ENCODE data around the gene JOSD2.

The JOSD2 gene

GRCh38 chr19:50498219-50499056 lies 12.6 kb downstream of the JOSD2 start:
- no peak for TF ChIP-seq TAF1 (IDR thresholded peaks at IDR 0.05; ENCODE audit: borderline replicate concordance, insufficient read depth, low read length)

DNA sequence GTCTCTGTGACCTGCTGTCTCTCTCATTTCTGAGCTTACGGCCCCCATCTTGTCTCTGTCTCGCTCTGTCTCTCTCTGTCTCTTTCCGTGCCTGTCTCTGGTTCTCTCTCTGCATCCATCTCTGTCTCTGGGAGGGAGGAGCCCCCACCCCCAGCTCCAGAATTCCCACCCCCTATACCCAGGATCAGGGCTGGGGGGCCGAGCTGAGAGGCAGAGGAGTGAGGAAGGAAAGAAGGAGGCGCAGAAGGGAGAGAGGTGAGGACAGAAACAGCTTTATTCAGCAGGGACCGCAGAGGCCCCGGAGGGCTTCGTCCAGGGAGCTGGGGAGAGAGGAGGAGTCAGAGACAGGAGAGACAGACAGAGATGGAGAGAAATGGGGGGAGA lies 14.0 kb downstream of the JOSD2 start:
- TF ChIP-seq REST (IDR thresholded peaks at IDR 0.05; ENCODE audit: insufficient read depth in 1 of 2, low read depth in 2 of 2, low read length in 2 of 2) (no peak), POLR2AphosphoS5 (IDR thresholded peaks at IDR 0.05; ENCODE audit: low read depth, low read length) (no peak), FOXP2 (optimal IDR thresholded peaks at IDR 0.05; ENCODE audit: borderline replicate concordance, extremely low read depth, extremely low read length, insufficient read depth) (no peak)

DNA sequence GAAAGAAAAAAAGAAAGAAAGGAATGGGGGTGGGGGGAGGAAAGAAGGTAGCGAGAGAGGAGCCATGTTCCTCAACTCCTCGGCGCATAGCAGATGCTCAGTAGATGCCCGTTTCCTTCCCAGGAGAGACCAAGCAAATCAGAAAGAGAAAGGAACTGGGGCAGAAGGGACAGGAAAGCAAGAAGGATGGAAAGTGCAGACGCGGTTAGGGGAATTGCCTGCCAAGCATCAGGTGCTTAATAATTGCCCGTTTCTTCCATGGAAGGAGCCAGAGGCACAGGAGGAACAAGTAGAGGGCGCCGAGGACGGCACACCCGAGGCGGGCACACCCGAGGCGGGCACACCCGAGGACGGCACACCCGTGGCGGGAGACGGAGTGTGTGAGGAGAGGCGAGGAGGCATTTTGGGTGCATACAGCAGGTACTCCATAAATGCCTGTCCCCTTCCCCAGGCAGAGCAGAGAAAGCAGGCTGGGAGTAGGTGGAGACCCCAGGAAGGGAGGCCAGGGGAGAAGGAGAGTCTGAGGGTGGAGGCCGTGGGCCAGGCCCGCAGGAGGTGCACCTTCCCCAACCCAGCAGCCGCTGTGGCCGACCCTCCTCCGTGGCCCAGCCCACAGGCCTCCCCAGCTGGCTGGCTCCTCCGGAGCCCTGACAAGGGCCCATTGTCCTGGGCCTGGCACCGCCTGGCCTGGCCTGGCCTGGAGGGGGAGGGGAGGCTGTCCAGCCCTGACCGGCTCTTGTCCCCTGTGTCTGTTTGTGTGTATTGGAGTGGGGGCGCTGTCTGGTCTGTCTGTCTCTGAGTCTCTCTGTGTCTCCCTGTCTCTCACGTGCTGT lies 14.6 kb downstream of the JOSD2 start:
- TF ChIP-seq FOXP2 (optimal IDR thresholded peaks at IDR 0.05; ENCODE audit: borderline replicate concordance, extremely low read depth, extremely low read length, insufficient read depth), result no peak
- TF ChIP-seq REST (IDR thresholded peaks at IDR 0.05; ENCODE audit: insufficient read depth in 1 of 2, low read depth in 2 of 2, low read length in 2 of 2), result no peak
- TF ChIP-seq POLR2AphosphoS5 (IDR thresholded peaks at IDR 0.05; ENCODE audit: low read depth, low read length), result no peak
- TF ChIP-seq TAF1 (IDR thresholded peaks at IDR 0.05; ENCODE audit: borderline replicate concordance, insufficient read depth, low read length), result no peak
- no peak for TF ChIP-seq SIN3A (IDR thresholded peaks at IDR 0.05; ENCODE audit: borderline replicate concordance, insufficient read depth, low read length)

DNA sequence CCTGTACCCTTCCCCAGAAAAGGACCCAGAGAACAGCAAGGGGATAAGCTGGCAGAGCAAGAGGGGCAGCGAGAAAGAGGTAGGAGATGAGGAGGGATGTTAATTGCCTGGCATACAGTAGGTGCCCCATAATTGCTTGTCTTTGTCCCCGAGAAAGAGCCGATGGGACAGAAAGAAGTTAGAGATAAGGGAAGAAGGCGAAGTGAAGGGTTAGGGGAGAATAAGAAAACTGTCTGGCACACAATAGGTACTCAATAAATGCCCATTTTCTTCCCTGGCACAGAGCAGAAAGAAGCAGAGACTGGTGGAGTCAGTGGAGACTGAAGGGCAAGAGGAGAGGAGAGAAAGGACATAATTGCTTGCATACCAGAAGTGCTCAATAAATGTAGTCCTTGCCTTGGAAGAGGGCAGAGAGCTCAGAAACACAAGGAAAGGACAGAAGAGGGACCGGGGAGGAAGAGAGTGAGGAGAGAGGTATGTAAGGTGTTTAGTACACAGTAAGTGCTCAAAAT lies 15.9 kb downstream of the JOSD2 start:
- no peak for TF ChIP-seq TAF1 (IDR thresholded peaks at IDR 0.05; ENCODE audit: borderline replicate concordance, insufficient read depth, low read length)
- no peak for TF ChIP-seq SIN3A (IDR thresholded peaks at IDR 0.05; ENCODE audit: borderline replicate concordance, insufficient read depth, low read length)
- TF ChIP-seq REST (IDR thresholded peaks at IDR 0.05; ENCODE audit: insufficient read depth in 1 of 2, low read depth in 2 of 2, low read length in 2 of 2), result no peak

DNA sequence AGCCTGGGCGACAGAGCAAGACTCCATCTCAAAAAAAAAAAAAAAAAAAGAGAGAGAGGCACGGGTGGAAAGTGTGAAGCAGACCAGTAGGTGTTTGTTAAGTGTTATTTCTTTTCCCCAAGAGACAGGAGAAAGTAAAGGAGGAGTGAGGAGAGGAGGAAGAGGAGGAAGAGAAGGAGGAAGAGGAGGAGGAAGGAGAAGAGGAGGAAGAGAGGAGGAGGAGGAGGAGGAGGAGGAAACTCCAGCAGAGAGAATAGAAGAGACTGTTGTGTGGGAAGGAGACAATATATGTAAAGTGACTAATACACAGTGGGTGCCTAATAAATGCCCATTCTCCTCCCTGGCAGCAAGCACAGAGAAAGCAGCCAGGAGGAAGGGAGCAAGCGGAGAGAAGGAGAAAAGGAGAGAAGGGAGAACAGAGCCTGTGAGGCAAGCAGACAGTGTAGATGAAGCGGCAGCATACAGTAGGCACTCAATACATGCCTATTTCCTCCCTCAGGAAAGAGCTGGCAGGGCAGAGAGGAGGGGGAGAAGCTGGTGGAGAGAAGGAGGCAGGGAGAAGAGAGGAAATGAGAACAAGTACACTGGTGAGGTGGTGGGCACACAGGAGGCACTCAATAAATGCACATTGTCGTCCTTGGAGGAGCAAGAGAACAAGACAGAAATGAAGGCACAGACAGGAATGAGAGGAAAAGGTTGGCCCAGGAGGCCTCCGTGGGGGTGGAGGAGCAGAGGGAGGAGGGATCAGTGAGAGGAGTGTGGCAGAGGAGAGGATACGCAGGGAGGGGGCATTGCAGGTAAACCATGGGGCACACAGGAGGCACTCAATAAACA lies 16.6 kb downstream of the JOSD2 start:
- TF ChIP-seq TAF1 (IDR thresholded peaks at IDR 0.05; ENCODE audit: borderline replicate concordance, insufficient read depth, low read length) (no peak), REST (IDR thresholded peaks at IDR 0.05; ENCODE audit: insufficient read depth in 1 of 2, low read depth in 2 of 2, low read length in 2 of 2) (no peak), SIN3A (IDR thresholded peaks at IDR 0.05; ENCODE audit: borderline replicate concordance, insufficient read depth, low read length) (no peak), POLR2AphosphoS5 (IDR thresholded peaks at IDR 0.05; ENCODE audit: low read depth, low read length) (no peak), FOXP2 (optimal IDR thresholded peaks at IDR 0.05; ENCODE audit: borderline replicate concordance, extremely low read depth, extremely low read length, insufficient read depth) (no peak)
